T-helper 22 cell (primary cell): ENCODE results near the gene ERICH2.
"Not testable (repeated sequence)": the region's sequence is repeated elsewhere in the genome, so short reads cannot be mapped to it uniquely, and the experiment has no call there.

Experiments
- DNase-seq: peaks from one replicate; pipeline ENCODE4 v3.0.0-alpha.2; 2020; ENCODE audit warnings: low read depth

ERICH2 gene, protein sequence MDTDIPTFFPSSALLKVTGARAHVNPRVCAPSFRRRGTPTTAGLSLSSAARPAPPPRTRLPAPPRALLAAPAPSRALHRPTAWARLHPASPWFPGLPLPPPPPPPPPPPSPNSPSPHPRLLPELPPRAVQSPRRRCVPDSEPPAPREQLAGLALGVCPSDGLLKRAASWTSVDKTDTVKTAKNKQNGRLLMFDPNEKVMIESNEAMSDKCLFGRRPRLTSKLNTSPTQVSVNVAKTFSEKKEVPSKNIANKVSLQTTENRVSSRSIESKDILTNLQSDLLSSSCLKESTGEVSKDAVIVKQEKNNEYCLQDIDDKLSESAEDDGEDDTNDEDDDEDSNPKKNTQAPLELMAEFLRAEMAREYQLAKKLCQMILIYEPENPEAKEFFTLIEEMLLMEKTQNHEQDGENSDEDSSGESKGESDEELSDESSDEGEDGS

DNA sequence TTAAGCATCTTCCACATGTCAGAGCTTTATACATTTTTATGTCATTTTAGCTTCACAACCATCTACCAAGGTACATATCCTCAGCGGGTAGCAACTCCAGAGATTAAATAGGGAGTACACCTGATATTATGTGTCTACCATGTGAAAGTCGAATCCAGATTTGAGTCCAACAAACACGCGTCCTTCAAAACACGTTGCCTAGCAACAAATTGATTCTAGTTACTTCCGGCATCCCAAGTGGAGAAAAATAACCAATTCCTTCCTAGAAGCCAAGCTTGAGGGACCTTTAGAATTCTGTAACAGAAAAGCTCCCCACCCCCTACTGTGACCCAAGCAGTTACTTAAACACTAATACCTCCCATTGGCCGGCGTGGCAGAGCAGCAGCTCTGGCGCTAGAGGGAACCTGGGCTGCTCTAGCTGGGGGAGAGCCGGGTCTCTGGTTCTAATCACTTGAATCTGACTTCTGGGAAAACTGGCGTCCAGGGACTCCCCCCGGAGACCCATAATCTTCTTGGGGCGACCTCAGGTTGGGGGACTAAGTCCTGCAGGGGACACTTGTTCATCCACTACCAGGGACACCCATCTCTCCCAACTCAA is at the start of gene ERICH2:
ERICH2 (plus strand) TSS at position 371 of the 598 bp plus-strand sequence. CDS start 304 bp downstream, outside the sequence.
- no peak for DNase-seq

DNA sequence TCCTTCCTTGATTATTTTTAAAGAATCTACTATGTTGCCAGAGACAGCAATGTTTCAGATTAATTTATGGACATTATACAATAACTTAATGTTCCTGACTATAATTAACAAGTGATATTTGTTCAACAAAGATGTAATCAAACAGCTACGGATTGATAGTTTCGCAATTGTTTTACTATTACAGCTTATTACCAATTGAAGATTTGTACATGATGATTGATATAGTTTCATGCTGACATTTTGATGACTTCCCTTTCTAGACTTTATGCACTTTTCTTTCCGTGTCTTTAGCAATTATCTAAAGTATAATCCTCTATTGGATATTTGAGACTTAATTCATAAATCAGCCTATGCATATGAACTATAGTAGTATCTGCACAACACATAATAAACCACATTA is 48.5 kb upstream of the ERICH2 start:
- DNase-seq, result no peak

DNA sequence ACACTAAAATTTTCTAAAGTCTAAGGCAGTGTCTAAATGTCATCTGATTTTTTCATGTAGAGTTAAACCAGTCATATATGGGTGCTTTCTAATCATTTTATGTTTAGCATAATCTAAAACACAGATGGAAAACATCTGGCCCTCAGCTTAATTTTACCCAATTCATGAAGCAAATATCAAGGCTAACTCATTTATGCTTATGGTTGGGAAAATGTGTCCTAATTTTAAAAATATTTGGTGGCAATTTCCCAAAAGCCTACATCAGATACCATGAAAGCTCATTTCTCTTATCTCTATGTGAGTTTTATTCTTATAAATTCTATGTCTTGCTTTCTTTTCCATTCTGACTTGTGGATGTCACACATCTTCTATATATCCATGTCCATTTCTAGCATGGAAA is 47.9 kb upstream of the ERICH2 start:
- DNase-seq, result no peak

DNA sequence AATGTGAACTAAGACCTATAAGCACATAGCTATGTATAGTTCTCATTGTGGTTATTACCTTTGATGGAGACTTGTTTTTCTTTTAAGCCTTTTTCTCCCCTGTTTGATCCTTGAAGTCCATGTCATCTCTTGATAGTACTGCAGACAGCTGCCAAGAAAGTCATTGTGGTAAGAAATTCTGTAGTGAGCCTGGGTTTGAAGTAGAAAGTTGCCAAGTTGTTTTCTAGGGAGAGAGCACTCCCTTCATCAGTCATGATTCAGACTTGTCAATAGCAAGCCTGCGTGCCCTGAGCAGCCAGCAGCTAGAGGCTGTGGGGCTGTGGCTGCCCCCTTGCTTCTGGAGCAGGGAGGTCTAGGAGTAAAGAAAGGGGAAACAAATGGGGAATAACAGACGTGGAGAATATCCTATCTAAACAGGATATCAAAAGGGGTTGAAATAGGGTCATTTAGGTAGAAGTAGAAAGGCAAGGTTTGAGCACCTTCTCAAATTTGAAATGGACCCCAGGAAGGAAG is 46.7 kb upstream of the ERICH2 start:
- no peak for DNase-seq

DNA sequence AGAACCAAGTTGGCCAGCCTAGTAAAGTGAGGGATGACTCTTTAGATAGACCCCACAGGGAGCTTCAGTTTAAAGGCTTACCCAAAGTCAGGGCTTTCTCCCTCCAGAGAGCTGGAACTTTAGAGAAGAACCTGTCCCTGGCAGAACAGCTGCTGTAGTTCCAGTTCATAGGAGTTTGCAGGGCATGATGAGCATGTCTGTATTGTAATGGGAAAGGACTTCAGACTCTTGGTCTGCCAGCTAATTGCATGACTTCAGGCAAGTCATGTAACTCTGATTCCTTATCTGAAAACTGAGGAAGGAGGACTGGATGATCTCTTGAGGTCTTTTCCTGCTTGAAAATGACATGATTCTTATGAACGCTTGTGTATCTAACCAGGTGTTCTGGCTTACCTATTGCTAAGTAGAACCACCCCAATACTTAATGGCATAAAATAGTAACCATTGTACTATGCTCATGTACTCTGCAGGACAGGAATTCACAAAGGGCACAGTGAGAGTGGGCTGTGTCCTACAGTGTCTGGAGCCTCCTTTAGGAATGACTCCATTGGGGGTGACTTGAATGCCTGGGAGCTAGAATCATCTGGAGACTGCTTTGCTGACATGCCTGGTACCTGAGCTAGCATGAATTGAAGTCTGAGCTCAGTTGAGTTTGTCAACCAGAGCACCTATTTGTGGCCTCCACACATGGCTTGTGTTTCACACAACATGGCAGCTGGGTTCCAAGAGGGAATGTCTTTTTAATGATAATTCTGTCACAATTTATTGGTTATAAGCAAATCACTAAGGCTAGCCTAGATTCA is 36.2 kb upstream of the ERICH2 start:
- DNase-seq, result no peak

DNA sequence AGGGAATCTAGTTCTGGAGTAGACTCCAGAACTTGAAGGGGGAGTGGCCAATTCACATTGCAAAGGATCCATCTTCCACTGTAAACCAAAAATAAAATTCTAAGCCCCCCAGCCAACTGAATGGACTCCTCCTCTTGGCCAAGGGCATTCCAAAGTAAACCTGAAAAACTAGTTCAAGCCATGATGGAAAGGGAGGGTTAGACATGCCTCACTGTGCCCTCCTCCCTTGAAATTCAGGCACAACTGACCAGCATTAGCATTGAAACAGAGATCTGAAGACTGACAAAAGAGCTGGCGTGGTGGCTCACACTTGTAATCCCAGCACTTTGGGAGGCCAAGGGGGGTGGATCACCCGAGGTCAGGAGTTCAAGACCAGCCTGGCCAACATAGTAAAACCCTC is 35.6 kb upstream of the ERICH2 start:
- DNase-seq, result not testable (repeated sequence)

DNA sequence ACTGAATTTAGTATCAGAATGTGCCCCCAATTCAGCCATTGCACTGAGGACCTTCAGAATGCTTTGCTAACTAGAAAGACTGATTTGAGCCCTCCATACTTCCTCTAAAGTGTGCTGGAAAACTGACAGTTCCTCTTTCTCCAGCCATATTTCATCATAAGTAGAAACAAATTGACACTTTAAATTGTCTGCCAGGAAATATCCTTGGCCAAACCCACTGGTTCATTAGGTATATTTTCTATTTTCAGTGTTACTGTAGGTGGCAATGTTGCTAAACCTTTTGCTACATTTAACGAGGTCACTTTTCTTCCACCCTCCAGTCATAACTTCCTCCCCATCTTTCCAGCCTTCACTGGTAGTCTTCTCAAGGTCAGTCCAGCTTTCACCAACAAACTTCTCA is 33.5 kb upstream of the ERICH2 start:
- no peak for DNase-seq

DNA sequence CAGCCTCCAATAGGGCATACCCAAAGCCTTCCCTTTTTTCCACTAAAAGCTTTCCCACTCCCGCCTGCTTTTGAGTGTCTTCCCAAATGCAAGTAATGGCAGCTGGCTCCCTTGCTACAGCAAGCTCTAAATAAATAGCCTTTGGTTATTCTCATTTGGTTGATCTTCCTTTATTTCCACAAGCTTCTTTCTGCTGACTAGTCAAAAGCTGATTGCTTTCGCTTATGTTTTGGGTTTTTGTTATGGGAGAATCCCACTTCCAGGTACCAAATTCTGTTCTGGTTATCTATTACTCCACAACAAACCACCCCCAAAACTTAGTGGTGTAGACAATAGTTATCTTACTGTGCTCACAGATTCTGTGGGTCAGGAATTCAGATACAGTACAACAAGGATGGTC is 32.8 kb upstream of the ERICH2 start:
- DNase-seq, result no peak

DNA sequence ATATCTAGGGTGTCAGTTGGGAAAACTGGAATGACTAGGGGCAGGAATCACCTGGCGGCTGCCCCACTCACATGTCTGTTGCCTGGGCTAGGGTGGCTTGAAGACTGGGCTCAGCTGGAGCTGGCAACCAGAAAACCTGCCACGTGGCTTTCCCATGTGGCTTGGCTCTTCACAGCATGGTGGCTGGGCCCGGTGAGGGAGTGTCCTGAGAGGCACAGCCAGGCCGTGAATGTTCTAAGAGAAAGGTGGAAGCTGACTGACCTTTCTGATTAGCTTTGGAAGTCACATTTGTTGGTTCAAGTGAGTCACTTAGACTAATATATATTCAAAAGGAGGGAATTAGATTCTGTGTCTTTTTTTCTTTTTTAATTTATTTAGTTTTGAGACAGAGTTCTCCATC is 32.4 kb upstream of the ERICH2 start:
- DNase-seq, result no peak

DNA sequence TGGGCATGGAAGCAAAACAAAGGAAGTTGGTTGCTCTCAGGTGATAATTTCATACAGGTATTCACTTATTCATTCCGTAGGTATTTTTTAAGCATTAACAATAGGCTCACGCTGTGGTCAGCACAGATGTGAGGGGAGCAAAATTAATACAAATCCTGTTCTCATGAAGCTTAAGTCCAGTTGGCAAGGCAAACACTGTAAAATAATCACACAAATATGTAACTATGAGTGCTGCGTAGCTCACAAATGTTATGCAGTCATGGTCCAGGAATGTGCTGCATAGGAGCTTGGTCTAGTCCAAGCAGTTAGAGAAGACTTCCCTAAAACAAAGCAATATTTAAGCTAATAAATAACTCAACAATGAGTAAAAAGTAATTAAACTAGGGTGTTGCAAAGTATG is 31.1 kb upstream of the ERICH2 start:
- no peak for DNase-seq

DNA sequence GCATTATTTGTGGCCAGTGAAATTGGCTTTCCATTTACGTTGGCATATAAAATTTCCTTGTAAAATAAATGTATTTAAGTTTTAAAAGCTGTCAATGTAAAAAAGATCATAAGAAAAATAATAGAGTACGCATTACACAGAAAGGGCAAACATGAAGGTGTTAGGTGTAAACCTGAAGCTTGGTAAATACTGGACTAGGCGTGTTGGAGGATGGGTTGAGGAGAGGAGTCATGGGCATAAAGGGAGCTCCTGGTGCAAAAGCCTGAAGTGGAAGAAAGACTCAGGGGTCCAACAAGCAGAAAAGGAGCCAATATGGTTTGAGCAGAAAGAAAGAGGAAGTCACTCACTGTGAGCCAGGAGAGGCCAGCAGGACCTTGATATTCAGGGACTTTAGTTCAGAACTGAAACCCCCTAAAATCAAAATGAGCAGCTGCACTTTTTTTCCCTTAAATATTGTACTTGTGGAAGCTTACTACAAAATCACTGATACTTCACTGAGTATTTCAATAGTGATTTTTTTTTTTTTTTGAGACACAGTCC is 30.6 kb upstream of the ERICH2 start:
- DNase-seq, result no peak

DNA sequence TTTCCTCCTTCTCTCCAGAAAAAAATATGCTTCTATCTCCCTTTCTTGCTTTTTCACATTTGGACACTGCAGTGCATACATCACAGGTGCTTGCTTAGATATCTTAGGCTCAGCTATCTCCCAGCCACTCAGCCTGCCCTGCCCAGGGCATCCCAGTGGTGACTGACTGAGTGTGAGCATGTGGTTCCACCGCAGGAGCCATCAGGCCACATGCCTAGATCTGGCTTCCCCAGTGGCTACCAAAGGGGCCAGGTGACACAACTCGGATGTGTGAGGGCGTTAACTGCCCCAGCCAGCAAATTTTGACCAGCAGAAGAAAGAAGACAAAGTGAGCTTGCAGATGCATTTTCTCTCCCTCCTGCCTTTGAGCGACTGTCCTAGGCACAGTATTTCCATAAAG is 29.5 kb upstream of the ERICH2 start:
- DNase-seq, result no peak

DNA sequence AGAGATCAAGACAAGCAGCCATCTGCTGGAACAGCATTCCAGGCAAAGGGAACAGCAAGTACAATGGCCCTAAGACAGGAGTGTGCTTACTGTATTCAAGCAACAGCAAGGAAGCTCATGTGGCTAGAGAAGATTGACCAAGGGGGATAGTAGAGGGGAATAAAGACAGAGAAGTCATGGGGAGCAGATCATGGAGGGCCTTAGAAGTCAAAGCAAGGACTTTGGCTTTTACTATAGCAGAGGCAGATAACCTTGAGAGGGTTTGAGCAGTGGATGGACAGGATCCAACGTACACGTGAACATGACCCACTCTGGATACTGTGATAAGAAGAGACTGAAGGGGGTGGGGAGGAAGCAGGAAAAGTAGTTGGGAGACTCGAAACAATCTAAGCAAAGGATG is 28.2 kb upstream of the ERICH2 start:
- DNase-seq, result no peak

DNA sequence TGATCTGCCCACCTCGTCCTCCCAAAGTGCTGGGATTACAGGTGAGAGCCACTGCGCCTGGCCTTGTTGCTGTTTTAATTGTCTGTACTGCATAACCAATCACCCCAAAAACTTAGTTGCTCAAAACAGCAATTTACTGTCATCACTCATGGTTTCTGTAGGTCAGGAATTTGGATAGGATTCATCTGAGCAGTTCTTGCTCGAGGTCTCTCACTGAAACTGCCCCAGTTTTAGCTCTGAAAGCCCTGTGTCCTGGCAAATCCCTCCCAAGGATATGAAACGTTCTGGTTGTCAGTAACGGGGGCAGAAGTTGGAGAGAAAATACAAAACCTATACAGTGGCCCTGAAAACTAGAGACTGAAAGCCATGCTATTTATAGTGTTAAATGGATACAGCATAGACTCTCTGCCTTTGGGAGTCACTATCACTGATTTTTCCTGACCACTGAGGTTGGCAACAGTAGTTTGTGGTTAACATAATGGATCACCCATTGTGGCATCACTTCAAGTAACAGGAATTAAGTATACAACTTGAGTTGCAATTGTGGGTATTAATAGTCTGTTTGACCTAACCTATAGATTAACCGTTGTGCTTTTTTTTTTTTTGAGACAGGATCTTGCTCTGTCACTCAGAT is 27.2 kb upstream of the ERICH2 start:
- no peak for DNase-seq

DNA sequence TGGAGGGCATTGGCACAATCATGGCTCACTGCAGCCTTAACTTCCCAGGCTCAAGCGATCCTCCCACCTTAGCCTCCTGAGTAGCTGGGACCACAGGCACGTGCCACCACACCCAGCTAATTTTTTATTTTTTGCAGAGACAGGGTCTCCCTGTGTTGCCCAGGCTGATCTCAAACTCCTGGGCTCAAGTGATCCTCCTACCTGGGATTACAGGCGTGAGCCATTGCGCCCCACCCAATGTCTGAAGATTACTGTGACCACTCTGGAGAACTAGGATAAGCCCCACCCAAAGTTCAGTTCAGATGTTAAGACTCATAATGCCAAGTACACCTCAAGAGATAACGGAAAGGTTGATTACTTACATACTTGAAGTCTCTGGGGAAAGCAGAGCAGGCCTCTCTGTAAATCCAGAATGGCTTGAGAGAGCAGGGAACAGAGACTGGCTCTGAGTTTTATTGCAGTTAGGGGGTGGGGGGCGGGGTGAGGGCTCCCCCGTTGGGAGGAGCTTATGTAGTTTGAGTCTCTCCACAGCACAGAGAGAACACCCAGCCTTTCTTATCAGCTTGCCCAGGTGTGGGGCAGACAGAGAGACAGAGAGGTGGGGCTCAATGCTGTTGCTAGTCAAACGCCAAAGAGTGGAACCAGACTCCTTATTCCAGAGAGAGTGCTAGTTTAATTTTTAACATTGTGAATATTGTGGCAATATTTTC is 26.5 kb upstream of the ERICH2 start:
- DNase-seq, result no peak

DNA sequence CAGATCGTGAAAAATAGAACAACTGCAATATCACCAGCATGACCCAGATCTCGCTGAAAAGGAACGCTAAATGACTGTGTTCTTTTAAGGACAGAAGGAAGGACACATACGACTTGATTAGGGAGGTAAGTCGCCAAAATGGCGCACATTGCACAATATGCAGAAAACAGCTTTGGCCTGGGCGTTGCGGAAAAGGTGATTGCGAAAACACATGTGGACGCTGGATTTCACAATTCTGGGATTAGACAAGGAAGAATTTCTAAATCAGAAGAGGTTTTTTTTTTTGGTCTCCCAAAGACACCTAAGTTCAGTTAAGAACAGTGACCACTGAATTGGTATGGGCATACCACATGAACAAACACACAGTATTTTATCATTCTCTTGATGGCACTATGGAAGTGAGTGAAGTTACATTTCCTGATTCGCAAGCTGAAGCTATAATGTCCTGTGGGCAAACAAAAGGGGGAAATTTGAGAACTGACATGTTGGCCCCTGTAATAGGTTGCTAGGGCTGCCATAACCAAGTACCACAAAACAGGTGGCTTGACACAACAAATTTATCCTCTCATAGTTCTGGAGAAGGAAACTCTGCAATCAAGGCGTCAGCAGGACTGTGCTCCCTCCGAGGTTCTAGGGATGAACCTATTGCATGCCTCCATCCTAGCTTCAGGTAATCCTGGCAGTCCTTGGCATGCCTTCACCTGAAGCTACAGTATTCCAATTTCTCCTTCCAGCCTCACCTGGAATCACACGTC is 25.8 kb upstream of the ERICH2 start:
- DNase-seq, result no peak

DNA sequence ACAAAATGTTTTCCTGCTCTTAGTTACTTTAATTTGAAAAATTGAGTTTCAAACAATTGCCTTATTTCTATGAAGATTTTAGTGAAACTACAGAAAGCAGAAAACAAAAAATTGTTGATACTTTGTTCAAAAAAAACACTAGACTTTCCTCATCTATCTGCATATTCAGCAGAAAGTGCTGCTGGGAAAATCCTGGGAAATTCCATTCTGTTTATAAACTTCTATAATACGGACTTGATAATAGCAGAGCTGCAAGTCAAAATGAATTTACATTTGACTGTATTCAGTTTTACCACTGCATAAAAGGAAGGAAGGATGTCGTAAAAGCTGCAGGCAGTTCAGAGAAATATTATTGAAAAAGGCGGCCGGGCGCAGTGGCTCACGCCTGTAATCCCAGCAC is 24.9 kb upstream of the ERICH2 start:
- no peak for DNase-seq

DNA sequence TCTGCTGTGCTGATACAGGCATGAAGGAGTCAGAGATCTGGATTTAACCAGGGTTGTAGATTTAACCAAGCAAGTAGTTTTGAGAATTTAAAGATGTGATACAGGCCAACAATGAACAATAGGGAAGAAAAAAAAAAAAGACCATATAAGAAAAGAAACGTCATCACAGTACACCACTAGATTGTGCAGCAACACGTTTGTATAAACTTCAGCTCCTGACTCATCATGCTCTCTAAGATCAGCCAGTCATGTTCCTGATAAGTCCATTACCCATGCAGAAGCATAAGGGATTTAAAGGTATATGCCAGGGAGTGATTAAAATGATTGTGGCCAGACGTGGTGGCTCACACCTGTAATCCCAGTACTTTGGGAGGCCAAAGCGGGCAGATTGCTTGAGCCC is 22.3 kb upstream of the ERICH2 start:
- DNase-seq, result no peak

DNA sequence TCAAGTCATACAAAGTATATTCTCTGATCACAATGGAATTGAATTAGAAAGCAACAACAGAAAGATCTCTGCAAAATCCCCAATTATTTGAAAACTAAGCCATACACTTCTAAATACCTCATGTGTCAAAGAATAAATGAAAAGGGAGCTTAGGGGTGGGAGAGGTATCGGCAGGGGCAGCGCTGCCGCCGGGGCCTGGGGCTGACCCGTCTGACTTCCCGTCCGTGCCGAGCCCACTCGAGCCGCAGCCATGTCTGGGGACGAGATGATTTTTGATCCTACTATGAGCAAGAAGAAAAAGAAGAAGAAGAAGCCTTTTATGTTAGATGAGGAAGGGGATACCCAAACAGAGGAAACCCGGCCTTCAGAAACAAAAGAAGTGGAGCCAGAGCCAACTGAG is 18.6 kb upstream of the ERICH2 start:
- not testable (repeated sequence) for DNase-seq

DNA sequence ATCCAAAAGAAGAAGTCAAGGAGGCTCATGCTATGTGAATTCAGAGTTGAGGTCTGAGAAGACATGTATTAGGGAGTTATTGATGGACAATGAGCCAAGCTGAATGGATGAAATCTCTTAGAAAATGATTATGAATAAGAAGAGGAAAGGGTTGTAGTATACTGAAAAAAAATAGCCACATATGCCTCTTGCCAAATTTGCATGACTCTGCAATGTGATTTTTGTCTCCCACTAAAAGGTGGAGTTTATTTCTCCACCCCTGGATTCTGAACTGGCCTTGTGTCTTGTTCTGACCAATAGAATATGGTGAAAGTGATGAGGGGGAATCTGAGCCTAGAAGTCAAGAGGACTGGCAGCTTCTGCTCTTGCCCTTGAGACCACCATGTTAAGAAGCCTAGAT is 8.6 kb upstream of the ERICH2 start:
- DNase-seq, result no peak

DNA sequence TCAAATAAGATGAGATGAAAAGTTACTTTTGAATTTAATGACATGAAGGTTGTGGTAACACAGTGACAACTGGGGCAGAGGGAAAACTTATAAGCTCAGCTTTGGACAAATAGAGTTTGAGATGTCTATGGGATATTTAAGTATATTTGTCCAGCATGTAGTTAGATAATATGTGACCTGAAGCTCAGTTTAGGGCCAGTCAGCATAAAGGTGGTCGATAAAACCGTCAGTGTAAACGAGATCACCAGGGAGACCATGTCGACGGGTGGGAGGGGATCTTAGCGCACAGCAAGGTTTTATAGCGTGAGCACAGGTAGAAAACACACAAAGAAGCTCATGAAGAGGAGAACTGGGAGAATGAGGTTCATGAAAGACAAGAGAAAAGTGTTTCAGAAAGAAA is 7.4 kb upstream of the ERICH2 start:
- DNase-seq, result no peak
